Muscle of leg (tissue), 16 donors: ENCODE data around the gene NEU3. TPM values are rescaled to one million over a fixed set of nuclear protein-coding genes. Genes with fewer than 3 reads are reported as not detected.

Source experiments
- DNase-seq: peaks from one replicate; pipeline ENCODE4 v3.0.0; 2013
- H3K27ac ChIP-seq: one replicate; pipeline ENCODE4 v1.5.1; 2013; ENCODE audit warnings: mild to moderate bottlenecking, low read length, control low read depth
- H3K27me3 ChIP-seq: one replicate; pipeline ENCODE4 v1.6.1; 2013; ENCODE audit warnings: low read length; ENCODE audit not compliant: control insufficient read depth, insufficient read depth
- H3K36me3 ChIP-seq: one replicate; pipeline ENCODE4 v1.6.1; 2013; ENCODE audit warnings: low read length; ENCODE audit not compliant: control insufficient read depth, insufficient read depth
- H3K4me1 ChIP-seq: one replicate; pipeline ENCODE4 v1.6.1; 2013; ENCODE audit warnings: low read length; ENCODE audit not compliant: control insufficient read depth, insufficient read depth
- H3K4me3 ChIP-seq: one replicate; pipeline ENCODE4 v1.5.1; 2013; ENCODE audit warnings: low read length, control low read depth
- H3K9me3 ChIP-seq: replicated peaks from 2 replicates; pipeline ENCODE4 v1.6.1; 2013; ENCODE audit warnings: low read depth, low read length; ENCODE audit not compliant: control insufficient read depth
- WGBS: methylation state at CpG from one replicate; pipeline ENCODE4 v1.1.5; 2013; ENCODE audit warnings: missing lambda C conversion rate; ENCODE audit not compliant: insufficient coverage; 5-methylcytosine and 5-hydroxymethylcytosine counted together
- long read RNA-seq, 11 donors: transcript quantifications; one replicate each; lab custom pipeline, GENCODE V29; 2026
- polyA plus RNA-seq, 8 donors: library from polyadenylated mRNA; unstranded; fragments of 120-200 nt; gene quantifications; one replicate each; pipeline versions ENCODE4 v1.2.1 to v1.2.3, GENCODE V29; 2013; ENCODE audit warnings: inconsistent platforms in 1 of 8, low replicate concordance in 1 of 8; ENCODE audit not compliant: insufficient read length in 8 of 8, insufficient read depth in 1 of 8
- total RNA-seq: library from RNA; stranded (reverse); fragments of 120-200 nt; gene quantifications from one replicate; pipeline ENCODE4 v1.2.4, GENCODE V29; 2013

NEU3 gene, protein sequence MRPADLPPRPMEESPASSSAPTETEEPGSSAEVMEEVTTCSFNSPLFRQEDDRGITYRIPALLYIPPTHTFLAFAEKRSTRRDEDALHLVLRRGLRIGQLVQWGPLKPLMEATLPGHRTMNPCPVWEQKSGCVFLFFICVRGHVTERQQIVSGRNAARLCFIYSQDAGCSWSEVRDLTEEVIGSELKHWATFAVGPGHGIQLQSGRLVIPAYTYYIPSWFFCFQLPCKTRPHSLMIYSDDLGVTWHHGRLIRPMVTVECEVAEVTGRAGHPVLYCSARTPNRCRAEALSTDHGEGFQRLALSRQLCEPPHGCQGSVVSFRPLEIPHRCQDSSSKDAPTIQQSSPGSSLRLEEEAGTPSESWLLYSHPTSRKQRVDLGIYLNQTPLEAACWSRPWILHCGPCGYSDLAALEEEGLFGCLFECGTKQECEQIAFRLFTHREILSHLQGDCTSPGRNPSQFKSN
- 20.5 TPM for total RNA-seq
- polyA plus RNA-seq = 10 to 100 TPM in 5 of 8 donors, 1 to 10 TPM in 3; 8.4 to 15.6 (median 12.6) TPM
- long read RNA-seq, donor 1, partial matches to known transcripts = 0 of 1 reads
- long read RNA-seq, donor 1, other reads (novel, unspliced or antisense) = 0 of 1 reads
- long read RNA-seq, donor 2 = 0 reads
- long read RNA-seq, donor 3, full-length matches to known transcripts = 4 of 4 reads
- long read RNA-seq, donor 3, partial matches to known transcripts = 0 of 4 reads
- long read RNA-seq, donor 3, other reads (novel, unspliced or antisense) = 0 of 4 reads
- long read RNA-seq, donor 4, full-length matches to known transcripts = 2 of 2 reads
- long read RNA-seq, donor 4, partial matches to known transcripts = 0 of 2 reads
- long read RNA-seq, donor 4, other reads (novel, unspliced or antisense) = 0 of 2 reads
- long read RNA-seq, donor 5, partial matches to known transcripts = 0 of 1 reads
- long read RNA-seq, donor 5, other reads (novel, unspliced or antisense) = 0 of 1 reads
- long read RNA-seq, donor 6, full-length matches to known transcripts = 5 of 5 reads
- long read RNA-seq, donor 6, partial matches to known transcripts = 0 of 5 reads
- long read RNA-seq, donor 6, other reads (novel, unspliced or antisense) = 0 of 5 reads
- long read RNA-seq, donor 7, full-length matches to known transcripts = 4 of 11 reads
- long read RNA-seq, donor 7, partial matches to known transcripts = 7 of 11 reads
- long read RNA-seq, donor 7, other reads (novel, unspliced or antisense) = 0 of 11 reads
- long read RNA-seq, donor 8, partial matches to known transcripts = 0 of 1 reads
- long read RNA-seq, donor 8, other reads (novel, unspliced or antisense) = 0 of 1 reads
- long read RNA-seq, donor 9, full-length matches to known transcripts = 3 of 3 reads
- long read RNA-seq, donor 9, partial matches to known transcripts = 0 of 3 reads
- long read RNA-seq, donor 9, other reads (novel, unspliced or antisense) = 0 of 3 reads
- long read RNA-seq, donor 10, full-length matches to known transcripts = 3 of 3 reads
- long read RNA-seq, donor 10, partial matches to known transcripts = 0 of 3 reads
- long read RNA-seq, donor 10, other reads (novel, unspliced or antisense) = 0 of 3 reads
- long read RNA-seq, donor 11, full-length matches to known transcripts = 2 of 2 reads
- long read RNA-seq, donor 11, partial matches to known transcripts = 0 of 2 reads
- long read RNA-seq, donor 11, other reads (novel, unspliced or antisense) = 0 of 2 reads

DNA sequence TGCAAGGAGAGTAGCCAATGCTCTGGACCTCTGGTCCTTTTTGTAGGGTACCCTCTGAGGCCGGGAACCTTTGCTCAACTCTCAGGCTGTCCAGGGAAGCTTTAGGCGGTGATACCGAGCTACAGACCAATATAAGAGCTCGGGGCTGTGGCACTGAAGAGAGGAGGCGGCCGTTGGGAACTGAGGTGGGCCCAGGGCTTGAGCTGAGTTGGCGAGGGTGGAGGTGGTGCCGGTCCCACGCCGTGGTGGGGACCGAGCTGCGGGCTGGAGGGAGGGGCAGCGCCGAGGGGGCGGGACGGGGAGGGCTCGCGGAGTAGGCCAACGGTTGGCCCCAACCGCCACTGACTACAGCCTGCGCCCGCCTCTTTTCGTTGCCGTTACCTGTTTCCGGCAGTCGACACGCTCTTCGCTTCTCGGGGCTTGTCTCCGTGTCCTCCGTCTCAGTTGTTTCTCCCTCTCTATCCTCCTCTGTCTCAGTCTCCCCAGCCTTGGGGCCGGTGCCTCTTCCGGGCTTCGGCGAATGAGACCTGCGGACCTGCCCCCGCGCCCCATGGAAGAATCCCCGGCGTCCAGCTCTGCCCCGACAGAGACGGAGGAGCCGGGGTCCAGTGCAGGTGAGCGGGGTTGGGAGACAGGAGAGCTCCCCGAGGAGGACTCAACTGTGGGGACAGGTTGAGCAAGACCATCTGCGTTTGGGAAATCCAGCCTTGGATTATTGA is at the start of gene NEU3:
Gene NEU3 (plus strand): TSS at position 393 of the 719 bp plus-strand sequence. CDS start 128 bp downstream, at position 521.
- under 1% methylated on average over 46 of the region's 46 CpGs for WGBS
- DNase-seq = peak; percentile 86
- Histone ChIP-seq H3K27me3 (no peaks in the 10 kb centered on the region), H3K4me1 (peaks cover 2% of the 10 kb centered on the region), H3K9me3 (no peaks in the 10 kb centered on the region), H3K4me3 (peak within 1 kb of the TSS; percentile 76), H3K27ac (peak within 1 kb of the TSS; percentile 81), H3K36me3 (no peaks in the 10 kb centered on the region)

DNA sequence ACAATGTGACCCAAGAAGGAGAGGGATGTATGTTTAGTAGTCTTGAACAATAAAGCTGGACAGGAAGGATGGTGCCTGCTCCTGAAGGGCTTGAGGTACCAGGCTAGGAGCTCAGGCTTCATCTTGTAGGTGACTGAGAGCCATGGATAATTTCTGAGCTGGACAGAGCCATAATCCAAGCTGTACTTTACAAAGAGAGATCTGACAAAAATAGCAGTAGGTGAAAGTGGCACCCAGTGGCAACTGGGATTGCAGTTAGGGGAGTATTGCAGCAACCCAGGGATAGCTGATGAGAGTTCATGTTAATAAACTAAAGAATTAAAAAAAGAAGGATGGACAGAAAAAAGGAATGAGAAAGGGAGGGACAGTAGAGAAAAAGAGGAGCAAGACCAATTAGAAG is 47.2 kb upstream of the NEU3 start:
- no peaks in the 10 kb centered on the region for H3K9me3 ChIP-seq
- H3K36me3 ChIP-seq = peaks cover 29% of the 10 kb centered on the region
- no peak overlapping the region for H3K4me3 ChIP-seq
- H3K27ac ChIP-seq = no peak overlapping the region
- H3K27me3 ChIP-seq = no peaks in the 10 kb centered on the region
- DNase-seq = no peak
- H3K4me1 ChIP-seq = no peaks in the 10 kb centered on the region

DNA sequence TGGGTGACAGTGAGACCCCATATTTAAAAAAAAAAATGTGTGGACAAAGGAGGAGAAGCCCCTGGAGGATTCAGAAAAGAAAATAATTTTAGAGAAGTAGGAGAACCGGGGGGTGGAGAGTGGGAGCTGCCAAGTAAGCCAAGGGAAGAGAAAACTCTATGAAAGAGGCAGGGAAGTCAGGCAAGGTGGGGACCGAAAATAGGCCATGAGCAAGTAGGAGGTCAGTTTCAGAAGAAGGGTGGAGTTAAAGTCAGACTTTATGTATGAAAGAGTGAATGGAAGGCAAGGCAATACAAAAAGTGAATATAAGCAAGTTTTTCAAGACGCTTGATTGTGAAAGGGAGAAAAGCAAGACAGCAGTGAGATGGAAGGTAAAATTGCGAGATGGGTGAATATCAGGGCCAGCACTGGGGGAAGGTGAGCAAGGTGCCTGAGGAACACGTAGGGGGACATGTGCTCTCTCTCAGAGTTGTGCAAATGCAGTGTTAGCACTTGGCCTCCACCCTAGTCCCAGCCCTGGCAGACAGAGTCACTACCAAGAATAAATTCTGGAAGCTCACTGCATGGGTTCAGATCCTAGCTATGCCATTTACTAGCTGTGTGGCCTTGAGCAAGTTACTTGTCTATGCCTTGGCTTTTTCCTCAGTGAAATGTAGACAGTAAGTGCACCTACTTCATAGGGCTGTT is 46.5 kb upstream of the NEU3 start:
- Histone ChIP-seq H3K9me3 (no peaks in the 10 kb centered on the region), H3K36me3 (peaks cover 24% of the 10 kb centered on the region), H3K27me3 (no peaks in the 10 kb centered on the region), H3K4me3 (no peak overlapping the region), H3K4me1 (no peaks in the 10 kb centered on the region), H3K27ac (no peak overlapping the region)
- 79% methylated on average over 5 of the region's 5 CpGs for WGBS
- no peak for DNase-seq

DNA sequence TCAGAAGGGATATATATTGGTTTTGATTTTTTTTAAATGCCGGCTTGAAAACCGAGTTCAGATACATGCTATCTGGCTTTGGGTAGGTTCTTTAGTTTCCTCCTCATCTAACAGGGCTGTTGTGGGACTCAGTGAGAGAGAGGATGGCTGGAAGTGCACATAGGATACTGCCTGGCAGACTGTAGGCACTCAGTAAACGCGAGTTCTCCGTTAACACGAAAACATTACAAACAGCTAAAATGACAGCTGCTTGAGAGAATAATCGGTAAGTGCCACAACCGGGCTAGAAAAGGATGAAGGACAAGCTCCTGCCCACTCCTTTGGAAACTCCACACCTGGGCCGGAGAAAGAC is 40.2 kb upstream of the NEU3 start:
- Histone ChIP-seq H3K27ac (peak overlapping the region; percentile 84), H3K27me3 (no peaks in the 10 kb centered on the region), H3K36me3 (peaks cover 8% of the 10 kb centered on the region), H3K4me1 (peaks cover 8% of the 10 kb centered on the region), H3K9me3 (no peaks in the 10 kb centered on the region), H3K4me3 (peak overlapping the region; percentile 89)
- WGBS = 0% methylated on average over 6 of the region's 9 CpGs
- no peak for DNase-seq

DNA sequence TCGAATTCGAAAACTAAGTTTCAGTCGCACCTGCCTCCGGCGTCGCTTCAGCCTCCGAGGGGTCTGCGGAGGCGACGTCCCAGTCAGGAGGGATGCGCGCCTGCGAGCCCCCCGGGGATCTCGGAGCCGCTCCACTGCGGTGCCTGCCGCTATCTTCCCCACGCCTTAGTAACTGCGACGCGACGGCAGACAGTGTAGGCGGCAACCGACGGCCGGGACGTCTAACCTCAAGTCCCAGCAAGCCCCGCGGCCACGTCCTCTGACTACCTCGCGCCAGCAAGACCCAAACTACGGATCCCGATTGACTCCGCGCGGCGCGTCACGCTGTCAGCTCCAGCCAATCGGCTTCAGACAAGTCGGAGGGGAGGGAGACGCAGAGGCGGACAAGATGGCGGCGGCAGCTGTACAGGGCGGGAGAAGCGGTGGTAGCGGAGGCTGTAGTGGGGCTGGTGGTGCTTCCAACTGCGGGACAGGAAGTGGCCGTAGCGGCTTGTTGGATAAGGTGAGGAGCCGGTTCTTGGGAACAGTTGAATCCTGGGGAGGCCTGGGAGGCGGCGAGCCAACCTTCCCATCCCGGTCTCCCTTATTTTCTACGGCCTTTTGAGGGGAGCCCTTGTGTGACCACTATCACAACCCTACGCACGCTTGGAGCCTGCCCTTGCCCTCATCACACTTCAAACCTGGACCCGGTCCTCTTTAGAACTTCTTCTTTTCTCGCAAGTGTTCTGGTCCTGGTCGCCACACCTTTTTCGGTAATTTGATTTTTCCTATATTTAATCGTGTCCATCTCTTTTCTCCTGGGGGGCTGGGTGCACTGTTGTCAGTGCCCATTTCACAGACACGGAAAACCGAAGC is 39.6 kb upstream of the NEU3 start, which contains the start of the genes SPCS2 and XRRA1:
Gene SPCS2 (plus strand): TSS at position 369 of the 855 bp plus-strand sequence. CDS start 20 bp downstream, at position 389.
Gene XRRA1 (minus strand): TSS at position 194 of the 855 bp plus-strand sequence. CDS start 8,213 bp downstream, outside the sequence.
- H3K27ac ChIP-seq = peak within 1 kb of the TSS; percentile 88
- peak; percentile 99 for DNase-seq
- no peaks in the 10 kb centered on the region for H3K27me3 ChIP-seq
- peaks cover 8% of the 10 kb centered on the region for H3K4me1 ChIP-seq
- H3K9me3 ChIP-seq = no peaks in the 10 kb centered on the region
- H3K4me3 ChIP-seq = peak within 1 kb of the TSS; percentile 89
- under 1% methylated on average over 65 of the region's 67 CpGs for WGBS
- H3K36me3 ChIP-seq = peaks cover 4% of the 10 kb centered on the region

DNA sequence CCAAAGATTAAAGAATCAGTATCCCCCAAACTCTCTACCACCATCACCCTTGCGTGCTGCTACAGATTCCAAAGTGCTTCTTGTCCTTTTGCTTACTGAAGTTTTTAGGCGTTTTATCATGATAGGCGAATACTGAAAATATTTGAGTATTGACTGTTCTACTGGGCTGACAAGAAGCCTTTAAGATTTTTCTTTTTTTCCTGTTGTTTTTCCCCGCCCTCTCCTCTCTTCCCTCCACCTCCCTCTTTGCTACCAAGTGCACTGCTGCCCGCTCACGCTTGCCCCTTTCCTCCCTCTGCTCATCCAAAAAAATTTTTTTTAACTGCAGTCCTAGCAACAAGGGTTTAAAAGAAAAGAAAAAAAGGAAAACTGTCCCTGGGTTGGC is 39.0 kb upstream of the NEU3 start:
- WGBS = no CpG with 5 or more reads among the region's 6 CpGs
- DNase-seq = peak; percentile 16
- H3K27ac ChIP-seq = peak overlapping the region; percentile 88
- H3K36me3 ChIP-seq = peaks cover 2% of the 10 kb centered on the region
- H3K4me3 ChIP-seq = peak overlapping the region; percentile 89
- H3K9me3 ChIP-seq = no peaks in the 10 kb centered on the region
- no peaks in the 10 kb centered on the region for H3K27me3 ChIP-seq
- peaks cover 8% of the 10 kb centered on the region for H3K4me1 ChIP-seq

DNA sequence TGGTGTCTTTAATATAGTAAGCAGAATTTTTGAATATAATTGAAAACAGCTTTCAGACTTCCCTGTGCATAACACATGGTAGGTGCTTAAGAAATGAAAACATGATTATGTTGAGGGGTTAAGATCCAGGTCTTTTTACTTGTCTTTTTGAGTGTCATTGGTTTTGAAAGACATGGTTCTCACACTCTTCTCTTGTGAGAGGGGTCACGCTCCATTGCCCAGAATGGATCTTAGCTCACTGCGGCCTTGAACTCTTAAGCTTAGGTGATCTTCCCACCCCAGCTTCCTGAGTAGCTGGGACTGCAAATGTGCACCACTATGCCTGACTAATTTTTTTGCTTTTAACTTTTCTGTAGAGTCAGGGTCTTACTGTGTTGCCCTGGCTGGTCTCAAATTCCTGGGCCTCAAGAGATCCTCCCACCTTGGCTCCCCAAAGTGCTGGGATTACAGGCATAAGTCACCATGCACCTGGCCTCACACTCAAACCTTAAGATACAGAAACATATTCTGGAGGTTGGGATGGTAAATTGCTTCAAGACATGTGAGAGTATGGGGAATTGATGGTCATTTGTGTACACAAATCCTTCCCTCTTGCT is 38.3 kb upstream of the NEU3 start:
- 58% methylated on average over 2 of the region's 2 CpGs for WGBS
- H3K9me3 ChIP-seq = no peaks in the 10 kb centered on the region
- peaks cover 8% of the 10 kb centered on the region for H3K4me1 ChIP-seq
- peak overlapping the region; percentile 89 for H3K4me3 ChIP-seq
- no peak for DNase-seq
- H3K27me3 ChIP-seq = no peaks in the 10 kb centered on the region
- no peak overlapping the region for H3K27ac ChIP-seq
- peaks cover 2% of the 10 kb centered on the region for H3K36me3 ChIP-seq
